Endothelial cell of umbilical vein (primary cell): ENCODE measurements around the gene C5orf24. TPM values are rescaled to one million over a fixed set of nuclear protein-coding genes. Genes with fewer than 3 reads are reported as not detected.

Source experiments
- BruUV-seq: library from RNA; stranded (reverse); fragments of 400-500 nt; replicated peaks from 2 replicates; lab custom pipeline; 2021; lab: Mats Ljungman, UMichigan
- CTCF ChIA-PET: fragments of 300-600, 350-600 bp; sonication (Branson Sonifier 250); formaldehyde crosslinking; loops from one replicate; lab custom pipeline; 2021; ENCODE audit warnings: antibody characterized with exemption, inconsistent platforms; lab: Charles Lee
- POLR2A ChIA-PET: fragments of 300-600, 350-600 bp; sonication (Branson Sonifier 250); formaldehyde crosslinking; loops from one replicate; lab custom pipeline; 2021; ENCODE audit warnings: antibody characterized with exemption, inconsistent platforms; lab: Charles Lee
- DNase-seq: peaks from one replicate; pipeline ENCODE4 v3.0.0-alpha.2; 2011; ENCODE audit warnings: low read depth, low spot score
- FAIRE-seq: peaks from 2 replicates; lab custom pipeline; 2011; peaks lifted over from hg19 to GRCh38; lab: Jason Lieb, UNC
- H2AFZ ChIP-seq: 2 replicates; pipeline ENCODE4 v1.6.0; 2012; ENCODE audit warnings: low read depth, low read length, control low read depth, inconsistent platforms
- H3K27ac ChIP-seq: 2 replicates; pipeline ENCODE4 v1.5.1; 2011; ENCODE audit warnings: low read depth, mild to moderate bottlenecking, control low read depth, low read length, moderate library complexity; ENCODE audit not compliant: insufficient read depth
- H3K27me3 ChIP-seq, 2 experiments: 2 replicates each; pipeline versions ENCODE4 v1.6.0 to v1.6.1; 2011; ENCODE audit warnings: low read length in 2 of 2, mixed read lengths in 1 of 2; ENCODE audit not compliant: control insufficient read depth in 2 of 2, insufficient read depth in 2 of 2
- H3K36me3 ChIP-seq, 2 experiments: 2 replicates in 1 of 2; 3 replicates in 1 of 2; pipeline ENCODE4 v1.5.1; 2011; ENCODE audit warnings: low read length in 2 of 2, mild to moderate bottlenecking in 1 of 2, moderate library complexity in 1 of 2; ENCODE audit not compliant: control insufficient read depth in 2 of 2, insufficient read depth in 2 of 2; ENCODE audit errors: extremely low read depth in 1 of 2
- H3K4me1 ChIP-seq: 3 replicates; pipeline ENCODE4 v1.5.1; 2011; ENCODE audit warnings: mild to moderate bottlenecking, low read length; ENCODE audit not compliant: control insufficient read depth, insufficient read depth; ENCODE audit errors: extremely low read depth
- H3K4me2 ChIP-seq: 2 replicates; pipeline ENCODE4 v1.6.1; 2011; ENCODE audit warnings: low read length, control low read depth, mixed read lengths; ENCODE audit not compliant: insufficient read depth
- H3K4me3 ChIP-seq, 3 experiments: fragments of 200-600 bp in 1 of 3; sonication (generic), shearing (Covaris generic) in 1 of 3; replicated peaks in 1 of 3; 2 replicates each; pipeline ENCODE4 v1.5.1; 2011 to 2016; ENCODE audit warnings: control low read depth in 3 of 3, low read length in 3 of 3, mild to moderate bottlenecking in 2 of 3, inconsistent platforms in 1 of 3, low read depth in 1 of 3, moderate library complexity in 1 of 3; ENCODE audit not compliant: insufficient read depth in 1 of 3
- H3K79me2 ChIP-seq: 2 replicates; pipeline ENCODE4 v1.6.0; 2012; ENCODE audit warnings: low read length, inconsistent platforms; ENCODE audit not compliant: control insufficient read depth, insufficient read depth
- H3K9ac ChIP-seq: replicated peaks from 2 replicates; pipeline ENCODE3; 2011; ENCODE audit warnings: low read length, control low read depth; ENCODE audit not compliant: insufficient read depth; ENCODE audit errors: extremely low read depth
- H3K9me1 ChIP-seq: replicated peaks from 3 replicates; pipeline ENCODE4 v1.6.0; 2011; ENCODE audit warnings: mild to moderate bottlenecking, low read length; ENCODE audit not compliant: control insufficient read depth, insufficient read depth; ENCODE audit errors: extremely low read depth
- H3K9me3 ChIP-seq: replicated peaks from 2 replicates; pipeline ENCODE4 v1.5.1; 2012; ENCODE audit warnings: low read length, inconsistent platforms; ENCODE audit not compliant: control insufficient read depth, insufficient read depth
- H4K20me1 ChIP-seq: replicated peaks from 2 replicates; pipeline ENCODE3; 2011; ENCODE audit warnings: mild to moderate bottlenecking, low read length; ENCODE audit not compliant: control insufficient read depth, insufficient read depth; ENCODE audit errors: extremely low read depth
- EZH2 ChIP-seq: IDR thresholded peaks from 2 replicates; pipeline ENCODE4 v1.6.1; 2012; ENCODE audit warnings: borderline replicate concordance, low read depth, mild to moderate bottlenecking, moderate library complexity, low read length, inconsistent platforms; ENCODE audit not compliant: severe bottlenecking
- FOS ChIP-seq: IDR thresholded peaks from 2 replicates; pipeline ENCODE4 v1.6.1; 2011; ENCODE audit warnings: mild to moderate bottlenecking, low read length, moderate library complexity, borderline replicate concordance; ENCODE audit not compliant: insufficient read depth
- GATA2 ChIP-seq: IDR thresholded peaks from 2 replicates; pipeline ENCODE4 v1.7.0; 2011; ENCODE audit warnings: low read depth, mild to moderate bottlenecking, moderate library complexity, mixed read lengths, low read length; ENCODE audit not compliant: insufficient read length, insufficient read depth
- JUN ChIP-seq: IDR thresholded peaks from 2 replicates; pipeline ENCODE4 v1.6.1; 2011; ENCODE audit warnings: borderline replicate concordance, low read depth; ENCODE audit not compliant: insufficient read length, insufficient read depth
- MYC ChIP-seq: IDR thresholded peaks from one replicate; pipeline ENCODE4 v1.6.1; 2011; ENCODE audit warnings: mild to moderate bottlenecking, low read depth, low read length
- POLR2A ChIP-seq: IDR thresholded peaks from 2 replicates; pipeline ENCODE4 v1.6.1; 2012; ENCODE audit warnings: low read depth, mild to moderate bottlenecking, control low read depth, low read length
- POLR2AphosphoS5 ChIP-seq: IDR thresholded peaks from 2 replicates; pipeline ENCODE4 v1.6.1; 2012; ENCODE audit warnings: low read depth, mild to moderate bottlenecking, control low read depth, low read length, moderate library complexity; ENCODE audit not compliant: insufficient read depth
- dilution Hi-C: fragments of 300-500 bp; cut with MboI; formaldehyde crosslinking; loops from one replicate; pipeline ENCODE4 v1.15.0; 2019; ENCODE audit warnings: low sequenced_read_pairs; ENCODE audit not compliant: extremely low pct_ligation_motif_present
- intact Hi-C: fragments of 100-400 bp; cut with micrococcal nuclease; formaldehyde crosslinking; loops from one replicate; pipeline ENCODE4 v1.10.0; 2022
- polyA plus RNA-seq, 4 experiments: library from polyadenylated mRNA; depleted of rRNA in 3 of 4; stranded (reverse) in 3 of 4; unstranded in 1 of 4; fragments of >200 nt; gene quantifications; 2 replicates each; pipeline versions ENCODE4 v1.2.1 to v1.2.3, GENCODE V29; 2011 to 2012; ENCODE audit warnings: missing spikeins in 1 of 4
- total RNA-seq: library from RNA; stranded (reverse); gene quantifications from 2 replicates; pipeline ENCODE4 v1.2.3, GENCODE V29; 2021
- TF ChIP-seq, protein P1 (sequence below): IDR thresholded peaks from 2 replicates; pipeline ENCODE4 v1.6.1; 2011; ENCODE audit not compliant: insufficient read depth, insufficient read length
- TF ChIP-seq, protein P2 (sequence below), 2 donors: IDR thresholded peaks; 1 replicate in 1 of 2; 2 replicates in 1 of 2; pipeline ENCODE4 v1.5.1; 2011; ENCODE audit warnings: low read length in 2 of 2, mild to moderate bottlenecking in 2 of 2, moderate library complexity in 2 of 2, control low read depth in 1 of 2, inconsistent platforms in 1 of 2, low read depth in 1 of 2; ENCODE audit not compliant: insufficient read depth in 1 of 2; ENCODE audit errors: extremely low read depth in 1 of 2

Gene C5orf24
- total and polyA plus RNA-seq, 2 donors (not counting 3 experiments of a cell fraction or from before 2014, with no cell fraction given) = 21.7 to 56.2 TPM

DNA sequence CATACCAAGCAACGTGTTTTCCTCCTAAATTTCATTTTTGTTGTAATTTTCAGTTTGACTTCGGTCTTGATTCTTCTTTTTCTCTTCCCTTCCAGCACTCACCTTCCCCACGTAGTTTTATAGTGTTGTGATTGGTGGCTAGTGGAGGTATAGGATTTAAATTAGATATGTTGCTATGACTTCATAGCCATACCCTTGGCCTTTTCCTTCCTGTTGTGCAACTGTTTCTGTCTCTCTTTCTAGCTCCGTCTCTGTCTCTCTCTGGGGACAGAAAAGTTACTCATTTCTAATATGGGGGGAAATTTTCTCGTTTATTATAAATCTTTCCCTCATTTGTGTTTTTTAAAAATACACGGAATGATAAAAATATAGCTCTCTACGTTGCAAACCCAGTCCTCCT lies 20.6 kb upstream of the C5orf24 start:
- BruUV-seq = no TSS peak
- H3K9ac ChIP-seq = no peak overlapping the region
- H3K79me2 ChIP-seq = peaks cover 1% of the 10 kb centered on the region
- ChIA-PET CTCF (interaction anchor here (1.3 to 2.1 kb wide), 4 partner anchors 16 to 80 kb away, joined by 4 to 9 read pairs (median 6); partner anchors contain the start of gene PCBD2), POLR2A (no interaction called here)
- dilution Hi-C loops = no loop called here
- H3K36me3 ChIP-seq = peaks cover 4 to 14% of the 10 kb centered on the region in 2 experiments
- no peak for TF ChIP-seq EZH2
- no peak for TF ChIP-seq JUN
- TF ChIP-seq MYC = no peak
- no peak for TF ChIP-seq FOS
- TF ChIP-seq POLR2A = no peak
- TF ChIP-seq POLR2AphosphoS5 = no peak
- TF ChIP-seq, protein P1, sequence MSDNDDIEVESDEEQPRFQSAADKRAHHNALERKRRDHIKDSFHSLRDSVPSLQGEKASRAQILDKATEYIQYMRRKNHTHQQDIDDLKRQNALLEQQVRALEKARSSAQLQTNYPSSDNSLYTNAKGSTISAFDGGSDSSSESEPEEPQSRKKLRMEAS = no peak
- TF ChIP-seq, protein P2, sequence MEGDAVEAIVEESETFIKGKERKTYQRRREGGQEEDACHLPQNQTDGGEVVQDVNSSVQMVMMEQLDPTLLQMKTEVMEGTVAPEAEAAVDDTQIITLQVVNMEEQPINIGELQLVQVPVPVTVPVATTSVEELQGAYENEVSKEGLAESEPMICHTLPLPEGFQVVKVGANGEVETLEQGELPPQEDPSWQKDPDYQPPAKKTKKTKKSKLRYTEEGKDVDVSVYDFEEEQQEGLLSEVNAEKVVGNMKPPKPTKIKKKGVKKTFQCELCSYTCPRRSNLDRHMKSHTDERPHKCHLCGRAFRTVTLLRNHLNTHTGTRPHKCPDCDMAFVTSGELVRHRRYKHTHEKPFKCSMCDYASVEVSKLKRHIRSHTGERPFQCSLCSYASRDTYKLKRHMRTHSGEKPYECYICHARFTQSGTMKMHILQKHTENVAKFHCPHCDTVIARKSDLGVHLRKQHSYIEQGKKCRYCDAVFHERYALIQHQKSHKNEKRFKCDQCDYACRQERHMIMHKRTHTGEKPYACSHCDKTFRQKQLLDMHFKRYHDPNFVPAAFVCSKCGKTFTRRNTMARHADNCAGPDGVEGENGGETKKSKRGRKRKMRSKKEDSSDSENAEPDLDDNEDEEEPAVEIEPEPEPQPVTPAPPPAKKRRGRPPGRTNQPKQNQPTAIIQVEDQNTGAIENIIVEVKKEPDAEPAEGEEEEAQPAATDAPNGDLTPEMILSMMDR (IDR thresholded peaks at IDR 0.05; ENCODE audit: extremely low read depth in 1 of 2, insufficient read depth in 1 of 2, low read depth in 1 of 2, low read length in 2 of 2) = no peak
- no peak for TF ChIP-seq GATA2
- H3K27me3 ChIP-seq = no peaks in the 10 kb centered on the region
- DNase-seq (no peak), FAIRE-seq (no peak)
- no peak overlapping the region for H3K4me2 ChIP-seq
- H3K9me1 ChIP-seq = no peaks in the 10 kb centered on the region
- intact Hi-C loops = no loop called here
- no peaks in the 10 kb centered on the region for H4K20me1 ChIP-seq
- no peak overlapping the region for H3K27ac ChIP-seq
- no peak overlapping the region for H3K4me3 ChIP-seq
- H3K9me3 ChIP-seq = no peaks in the 10 kb centered on the region
- H3K4me1 ChIP-seq = peaks cover 3% of the 10 kb centered on the region
- H2AFZ ChIP-seq = no peak overlapping the region
